Right atrium auricular region (tissue), 2 donors: ENCODE results near the gene TAS2R60. TPM values are rescaled to one million over a fixed set of nuclear protein-coding genes. Genes with fewer than 3 reads are reported as not detected.

Experiments used
- DNase-seq: peaks from one replicate; pipeline ENCODE4 v3.0.0-alpha.2; 2019; ENCODE audit warnings: low spot score
- H3K27ac ChIP-seq, 2 donors: fragments of 200-600 bp; sonication (generic); 1 replicate in 1 of 2; 2 replicates in 1 of 2; pipeline ENCODE4 v1.5.1; 2016 to 2019
- H3K27me3 ChIP-seq, 2 donors: fragments of 200-600 bp; sonication (generic); one replicate each; pipeline versions ENCODE4 v1.5.1 to v1.6.0; 2017 to 2019
- H3K36me3 ChIP-seq: fragments of 200-600 bp; sonication (generic); one replicate; pipeline ENCODE4 v1.5.1; 2016
- H3K4me1 ChIP-seq, 2 donors: fragments of 200-600 bp; sonication (generic); one replicate each; pipeline versions ENCODE4 v1.5.1 to v1.6.0; 2017 to 2019
- H3K4me3 ChIP-seq, 2 donors: fragments of 200-600 bp; sonication (generic); 1 replicate in 1 of 2; 2 replicates in 1 of 2; pipeline ENCODE4 v1.5.1; 2017 to 2019; ENCODE audit warnings: mild to moderate bottlenecking in 1 of 2, moderate library complexity in 1 of 2
- H3K9me3 ChIP-seq, 2 donors: fragments of 200-600 bp; sonication (generic); one replicate each; pipeline ENCODE4 v1.5.1; 2019
- CTCF ChIP-seq, 2 donors: fragments of 200-600 bp; sonication (generic); IDR thresholded peaks; one replicate each; pipeline ENCODE4 v1.5.1; 2019; ENCODE audit warnings: antibody characterized with exemption in 2 of 2
- total RNA-seq, 2 donors: library from RNA; depleted of rRNA; stranded (reverse); fragments of >200 nt; gene quantifications; one replicate each; pipeline ENCODE4 v1.1.0, GENCODE V29; 2016

Gene TAS2R60
- total RNA-seq, 2 donors from 2014 or later, result not detected

GRCh38 chr7:143451746-143452145 is 8.5 kb downstream of the TAS2R60 start:
- no peak for DNase-seq
- no peaks in the 10 kb centered on the region for H3K36me3 ChIP-seq
- TF ChIP-seq CTCF (IDR thresholded peaks at IDR 0.05), result no peak
- H3K27ac ChIP-seq, result no peak overlapping the region
- H3K4me3 ChIP-seq, result no peak overlapping the region
- H3K4me1 ChIP-seq, result no peaks in the 10 kb centered on the region
- no peaks in the 10 kb centered on the region for H3K9me3 ChIP-seq
- no peaks in the 10 kb centered on the region for H3K27me3 ChIP-seq

GRCh38 chr7:143452495-143452894 is 9.2 kb downstream of the TAS2R60 start:
- Histone ChIP-seq H3K4me1 (no peaks in the 10 kb centered on the region), H3K4me3 (no peak overlapping the region), H3K9me3 (no peaks in the 10 kb centered on the region), H3K36me3 (no peaks in the 10 kb centered on the region), H3K27me3 (no peaks in the 10 kb centered on the region), H3K27ac (no peak overlapping the region)
- no peak for TF ChIP-seq CTCF (IDR thresholded peaks at IDR 0.05)
- DNase-seq, result no peak

- Histone ChIP-seq H3K4me1 (no peaks in the 10 kb centered on the region), H3K36me3 (no peaks in the 10 kb centered on the region), H3K27me3 (no peaks in the 10 kb centered on the region), H3K9me3 (no peaks in the 10 kb centered on the region), H3K27ac (no peak overlapping the region), H3K4me3 (no peak overlapping the region)
- no peak for DNase-seq
- no peak for TF ChIP-seq CTCF (IDR thresholded peaks at IDR 0.05)
These were observed 10.9 kb downstream of the TAS2R60 start for GRCh38 chr7:143454091-143454680.

GRCh38 chr7:143455491-143455890 is 12.2 kb downstream of the TAS2R60 start:
- DNase-seq, result no peak
- Histone ChIP-seq H3K4me3 (no peak overlapping the region), H3K4me1 (no peaks in the 10 kb centered on the region), H3K36me3 (no peaks in the 10 kb centered on the region), H3K9me3 (no peaks in the 10 kb centered on the region), H3K27me3 (no peaks in the 10 kb centered on the region), H3K27ac (no peak overlapping the region)
- no peak for TF ChIP-seq CTCF (IDR thresholded peaks at IDR 0.05)

- no peak for TF ChIP-seq CTCF (IDR thresholded peaks at IDR 0.05)
- H3K27me3 ChIP-seq, result no peaks in the 10 kb centered on the region
- no peaks in the 10 kb centered on the region for H3K9me3 ChIP-seq
- no peak overlapping the region for H3K4me3 ChIP-seq
- DNase-seq, result no peak
- no peaks in the 10 kb centered on the region for H3K36me3 ChIP-seq
- no peak overlapping the region for H3K27ac ChIP-seq
- no peaks in the 10 kb centered on the region for H3K4me1 ChIP-seq
These were observed 12.7 kb downstream of the TAS2R60 start for GRCh38 chr7:143455942-143456341.
